ENCODE results near the gene UMOD.

UMOD gene

DNA sequence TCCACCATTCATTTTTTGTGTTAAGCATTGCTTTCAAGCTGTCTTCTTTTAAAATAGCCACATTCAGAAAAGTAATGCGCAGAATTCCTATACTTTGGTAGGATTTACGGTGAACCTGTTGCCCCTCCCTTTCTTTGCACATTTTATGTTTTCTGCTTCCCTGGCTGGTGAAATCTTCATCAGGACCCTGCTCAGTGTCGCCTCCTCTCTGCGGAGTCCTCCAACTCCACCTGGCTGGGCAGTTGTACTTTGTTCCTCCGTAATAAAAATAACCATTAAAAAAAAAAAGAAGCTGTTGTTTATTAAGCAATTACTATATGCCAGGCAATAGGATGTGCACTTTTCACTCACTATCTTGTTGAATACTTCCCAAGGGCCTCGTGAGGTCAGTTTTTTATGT lies 2.9 kb downstream of the UMOD start:
- Histone ChIP-seq H3K9ac (ENCODE audit: low read depth, low read length, poor library complexity, severe bottlenecking) (no peak overlapping the region), H3K79me2 (ENCODE audit: insufficient read depth, low read length) (no peaks in the 10 kb centered on the region), H3F3A (ENCODE audit: low read depth) (no peaks in the 10 kb centered on the region), H3K4me1 (ENCODE audit: insufficient read depth, low read length, poor library complexity, severe bottlenecking) (no peaks in the 10 kb centered on the region), H3K9me2 (replicated peaks; ENCODE audit: low read depth, low read length) (no peaks in the 10 kb centered on the region), H3K27me3 (ENCODE audit: insufficient read depth, low read length, poor library complexity, severe bottlenecking) (no peaks in the 10 kb centered on the region), H4K20me1 (ENCODE audit: insufficient read depth, low read length, poor library complexity, severe bottlenecking) (no peaks in the 10 kb centered on the region), H2AFZ (ENCODE audit: low read length) (no peak overlapping the region), H3K4me2 (ENCODE audit: low read depth, low read length, poor library complexity, severe bottlenecking) (no peak overlapping the region), H3K36me3 (ENCODE audit: insufficient read depth, low read length) (no peaks in the 10 kb centered on the region), H3K4me3 (ENCODE audit: low read length, poor library complexity, severe bottlenecking) (no peak overlapping the region), H3K9me3 (ENCODE audit: insufficient read depth, low read depth, low read length) (no peaks in the 10 kb centered on the region)
- TF ChIP-seq EZH2phosphoT487 (IDR thresholded peaks at IDR 0.05; ENCODE audit: borderline replicate concordance): no peak
- TF ChIP-seq, protein P1, sequence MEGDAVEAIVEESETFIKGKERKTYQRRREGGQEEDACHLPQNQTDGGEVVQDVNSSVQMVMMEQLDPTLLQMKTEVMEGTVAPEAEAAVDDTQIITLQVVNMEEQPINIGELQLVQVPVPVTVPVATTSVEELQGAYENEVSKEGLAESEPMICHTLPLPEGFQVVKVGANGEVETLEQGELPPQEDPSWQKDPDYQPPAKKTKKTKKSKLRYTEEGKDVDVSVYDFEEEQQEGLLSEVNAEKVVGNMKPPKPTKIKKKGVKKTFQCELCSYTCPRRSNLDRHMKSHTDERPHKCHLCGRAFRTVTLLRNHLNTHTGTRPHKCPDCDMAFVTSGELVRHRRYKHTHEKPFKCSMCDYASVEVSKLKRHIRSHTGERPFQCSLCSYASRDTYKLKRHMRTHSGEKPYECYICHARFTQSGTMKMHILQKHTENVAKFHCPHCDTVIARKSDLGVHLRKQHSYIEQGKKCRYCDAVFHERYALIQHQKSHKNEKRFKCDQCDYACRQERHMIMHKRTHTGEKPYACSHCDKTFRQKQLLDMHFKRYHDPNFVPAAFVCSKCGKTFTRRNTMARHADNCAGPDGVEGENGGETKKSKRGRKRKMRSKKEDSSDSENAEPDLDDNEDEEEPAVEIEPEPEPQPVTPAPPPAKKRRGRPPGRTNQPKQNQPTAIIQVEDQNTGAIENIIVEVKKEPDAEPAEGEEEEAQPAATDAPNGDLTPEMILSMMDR (conservative IDR thresholded peaks at IDR 0.05; ENCODE audit: low read length): no peak

GRCh38 chr16:20348365-20349185 lies 3.9 kb downstream of the UMOD start:
- H3K79me2 ChIP-seq (ENCODE audit: insufficient read depth, low read length): no peaks in the 10 kb centered on the region
- no peaks in the 10 kb centered on the region; the same call in 1 of the 2 replicates for H3K9me3 ChIP-seq (ENCODE audit: insufficient read depth, low read depth, low read length)
- TF ChIP-seq EZH2phosphoT487 (IDR thresholded peaks at IDR 0.05; ENCODE audit: borderline replicate concordance): no peak
- TF ChIP-seq, protein P1 (conservative IDR thresholded peaks at IDR 0.05; ENCODE audit: low read length): no peak
- H4K20me1 ChIP-seq (ENCODE audit: insufficient read depth, low read length, poor library complexity, severe bottlenecking): no peaks in the 10 kb centered on the region
- H3K9me2 ChIP-seq (replicated peaks; ENCODE audit: low read depth, low read length): no peaks in the 10 kb centered on the region
- H3K4me1 ChIP-seq (ENCODE audit: insufficient read depth, low read length, poor library complexity, severe bottlenecking): no peaks in the 10 kb centered on the region
- no peak overlapping the region for H3K4me2 ChIP-seq (ENCODE audit: low read depth, low read length, poor library complexity, severe bottlenecking)
- H3K9ac ChIP-seq (ENCODE audit: low read depth, low read length, poor library complexity, severe bottlenecking): no peak overlapping the region
- H3K4me3 ChIP-seq (ENCODE audit: low read length, poor library complexity, severe bottlenecking): no peak overlapping the region
- H2AFZ ChIP-seq (ENCODE audit: low read length): no peak overlapping the region
- H3K36me3 ChIP-seq (ENCODE audit: insufficient read depth, low read length): no peaks in the 10 kb centered on the region
- H3F3A ChIP-seq (ENCODE audit: low read depth): no peaks in the 10 kb centered on the region
- H3K27me3 ChIP-seq (ENCODE audit: insufficient read depth, low read length, poor library complexity, severe bottlenecking): no peaks in the 10 kb centered on the region

GRCh38 chr16:20347666-20348364 lies 4.7 kb downstream of the UMOD start:
- Histone ChIP-seq H3K9me3 (ENCODE audit: insufficient read depth, low read depth, low read length) (no peaks in the 10 kb centered on the region; the same call in 1 of the 2 replicates), H3K9ac (ENCODE audit: low read depth, low read length, poor library complexity, severe bottlenecking) (no peak overlapping the region), H3K9me2 (replicated peaks; ENCODE audit: low read depth, low read length) (no peaks in the 10 kb centered on the region), H2AFZ (ENCODE audit: low read length) (no peak overlapping the region), H3K4me3 (ENCODE audit: low read length, poor library complexity, severe bottlenecking) (no peak overlapping the region), H3F3A (ENCODE audit: low read depth) (no peaks in the 10 kb centered on the region), H3K79me2 (ENCODE audit: insufficient read depth, low read length) (no peaks in the 10 kb centered on the region), H3K4me2 (ENCODE audit: low read depth, low read length, poor library complexity, severe bottlenecking) (no peak overlapping the region), H3K4me1 (ENCODE audit: insufficient read depth, low read length, poor library complexity, severe bottlenecking) (no peaks in the 10 kb centered on the region), H3K36me3 (ENCODE audit: insufficient read depth, low read length) (no peaks in the 10 kb centered on the region), H4K20me1 (ENCODE audit: insufficient read depth, low read length, poor library complexity, severe bottlenecking) (no peaks in the 10 kb centered on the region), H3K27me3 (ENCODE audit: insufficient read depth, low read length, poor library complexity, severe bottlenecking) (no peaks in the 10 kb centered on the region)
- TF ChIP-seq, protein P1 (conservative IDR thresholded peaks at IDR 0.05; ENCODE audit: low read length): no peak
- no peak for TF ChIP-seq EZH2phosphoT487 (IDR thresholded peaks at IDR 0.05; ENCODE audit: borderline replicate concordance)

All from Loucy (cell line).